Hindlimb muscle (tissue), 1 donor: ENCODE results near the gene CFDP1. TPM values are rescaled to one million over a fixed set of nuclear protein-coding genes. Genes with fewer than 3 reads are reported as not detected.
A peak's percentile ranks its signal among the peaks of the same experiment; 100 is the strongest.

Experiments used
- DNase-seq: peaks from one replicate; pipeline ENCODE4 v3.0.0-alpha.2; 2013
- polyA plus RNA-seq: library from polyadenylated mRNA; unstranded; fragments of 120-200 nt; gene quantifications from one replicate; pipeline ENCODE4 v1.2.1, GENCODE V29; 2013; ENCODE audit not compliant: insufficient read length

CFDP1 gene
- polyA plus RNA-seq, 1 donor: 73.0 TPM

- peak; percentile 56 for DNase-seq
These were observed 115.8 kb downstream of the CFDP1 start for GRCh38 chr16:75317532-75317931.

GRCh38 chr16:75317101-75317522 is 116.2 kb downstream of the CFDP1 start:
- DNase-seq: peak; percentile 70

GRCh38 chr16:75315539-75316306 is 117.6 kb downstream of the CFDP1 start:
- DNase-seq: no peak

GRCh38 chr16:75312875-75313274 is 120.4 kb downstream of the CFDP1 start:
- no peak for DNase-seq

GRCh38 chr16:75311383-75311938 is 121.8 kb downstream of the CFDP1 start:
- DNase-seq: no peak

GRCh38 chr16:75310541-75310940 is 122.8 kb downstream of the CFDP1 start:
- no peak for DNase-seq

- DNase-seq: no peak
These were observed 123.3 kb downstream of the CFDP1 start for GRCh38 chr16:75309899-75310430.

- no peak for DNase-seq
These were observed 124.1 kb downstream of the CFDP1 start for GRCh38 chr16:75309156-75309555.

GRCh38 chr16:75308011-75308410 is 125.3 kb downstream of the CFDP1 start:
- no peak for DNase-seq

- DNase-seq: no peak
These were observed 125.8 kb downstream of the CFDP1 start for GRCh38 chr16:75307506-75307905.

- DNase-seq: no peak
These were observed 127.1 kb downstream of the CFDP1 start for GRCh38 chr16:75306099-75306762.

GRCh38 chr16:75305364-75306098 is 127.8 kb downstream of the CFDP1 start:
- DNase-seq: peak; percentile 52

GRCh38 chr16:75304521-75305363 is 128.6 kb downstream of the CFDP1 start:
- DNase-seq: no peak

GRCh38 chr16:75301804-75302203 is 131.5 kb downstream of the CFDP1 start:
- no peak for DNase-seq

GRCh38 chr16:75298267-75298666 is 135.0 kb downstream of the CFDP1 start:
- no peak for DNase-seq

GRCh38 chr16:75296606-75297005 is 136.7 kb downstream of the CFDP1 start:
- DNase-seq: no peak

GRCh38 chr16:75294773-75295459 is 138.4 kb downstream of the CFDP1 start:
- no peak for DNase-seq

GRCh38 chr16:75293772-75294171 is 139.5 kb downstream of the CFDP1 start:
- DNase-seq: no peak

- DNase-seq: no peak
These were observed 140.1 kb downstream of the CFDP1 start for GRCh38 chr16:75293173-75293572.

GRCh38 chr16:75292691-75293090 is 140.6 kb downstream of the CFDP1 start:
- DNase-seq: no peak

- DNase-seq: no peak
These were observed 144.1 kb downstream of the CFDP1 start for GRCh38 chr16:75289189-75289588.
